ENCODE data around the gene DIAPH1.

- TF ChIP-seq CTCF (IDR thresholded peaks at IDR 0.05; ENCODE audit: low read length) (no peak), EZH2 (optimal IDR thresholded peaks at IDR 0.05; ENCODE audit: low read depth, low read length) (no peak), EZH2phosphoT487 (IDR thresholded peaks at IDR 0.05; ENCODE audit: low read length) (no peak)
These were observed 104.3 kb downstream of the DIAPH1 start for GRCh38 chr5:141514330-141515133.
